Endothelial cell of umbilical vein (primary cell): ENCODE data around the gene NOD2. TPM values are rescaled to one million over a fixed set of nuclear protein-coding genes. Genes with fewer than 3 reads are reported as not detected.

ENCODE experiments used
- BruUV-seq: library from RNA; stranded (reverse); fragments of 400-500 nt; replicated peaks from 2 replicates; lab custom pipeline; 2021; lab: Mats Ljungman, UMichigan
- CTCF ChIA-PET: fragments of 300-600, 350-600 bp; sonication (Branson Sonifier 250); formaldehyde crosslinking; loops from one replicate; lab custom pipeline; 2021; ENCODE audit warnings: antibody characterized with exemption, inconsistent platforms; lab: Charles Lee
- POLR2A ChIA-PET: fragments of 300-600, 350-600 bp; sonication (Branson Sonifier 250); formaldehyde crosslinking; loops from one replicate; lab custom pipeline; 2021; ENCODE audit warnings: antibody characterized with exemption, inconsistent platforms; lab: Charles Lee
- DNase-seq: peaks from one replicate; pipeline ENCODE4 v3.0.0-alpha.2; 2011; ENCODE audit warnings: low read depth, low spot score
- FAIRE-seq: peaks from 2 replicates; lab custom pipeline; 2011; peaks lifted over from hg19 to GRCh38; lab: Jason Lieb, UNC
- H2AFZ ChIP-seq: 2 replicates; pipeline ENCODE4 v1.6.0; 2012; ENCODE audit warnings: low read depth, low read length, control low read depth, inconsistent platforms
- H3K27ac ChIP-seq: 2 replicates; pipeline ENCODE4 v1.5.1; 2011; ENCODE audit warnings: low read depth, mild to moderate bottlenecking, control low read depth, low read length, moderate library complexity; ENCODE audit not compliant: insufficient read depth
- H3K27me3 ChIP-seq, 2 experiments: 2 replicates each; pipeline versions ENCODE4 v1.6.0 to v1.6.1; 2011; ENCODE audit warnings: low read length in 2 of 2, mixed read lengths in 1 of 2; ENCODE audit not compliant: control insufficient read depth in 2 of 2, insufficient read depth in 2 of 2
- H3K36me3 ChIP-seq, 2 experiments: 2 replicates in 1 of 2; 3 replicates in 1 of 2; pipeline ENCODE4 v1.5.1; 2011; ENCODE audit warnings: low read length in 2 of 2, mild to moderate bottlenecking in 1 of 2, moderate library complexity in 1 of 2; ENCODE audit not compliant: control insufficient read depth in 2 of 2, insufficient read depth in 2 of 2; ENCODE audit errors: extremely low read depth in 1 of 2
- H3K4me1 ChIP-seq: 3 replicates; pipeline ENCODE4 v1.5.1; 2011; ENCODE audit warnings: mild to moderate bottlenecking, low read length; ENCODE audit not compliant: control insufficient read depth, insufficient read depth; ENCODE audit errors: extremely low read depth
- H3K4me2 ChIP-seq: 2 replicates; pipeline ENCODE4 v1.6.1; 2011; ENCODE audit warnings: low read length, control low read depth, mixed read lengths; ENCODE audit not compliant: insufficient read depth
- H3K4me3 ChIP-seq, 3 experiments: fragments of 200-600 bp in 1 of 3; sonication (generic), shearing (Covaris generic) in 1 of 3; replicated peaks in 1 of 3; 2 replicates each; pipeline ENCODE4 v1.5.1; 2011 to 2016; ENCODE audit warnings: control low read depth in 3 of 3, low read length in 3 of 3, mild to moderate bottlenecking in 2 of 3, inconsistent platforms in 1 of 3, low read depth in 1 of 3, moderate library complexity in 1 of 3; ENCODE audit not compliant: insufficient read depth in 1 of 3
- H3K79me2 ChIP-seq: 2 replicates; pipeline ENCODE4 v1.6.0; 2012; ENCODE audit warnings: low read length, inconsistent platforms; ENCODE audit not compliant: control insufficient read depth, insufficient read depth
- H3K9ac ChIP-seq: replicated peaks from 2 replicates; pipeline ENCODE3; 2011; ENCODE audit warnings: low read length, control low read depth; ENCODE audit not compliant: insufficient read depth; ENCODE audit errors: extremely low read depth
- H3K9me1 ChIP-seq: replicated peaks from 3 replicates; pipeline ENCODE4 v1.6.0; 2011; ENCODE audit warnings: mild to moderate bottlenecking, low read length; ENCODE audit not compliant: control insufficient read depth, insufficient read depth; ENCODE audit errors: extremely low read depth
- H3K9me3 ChIP-seq: replicated peaks from 2 replicates; pipeline ENCODE4 v1.5.1; 2012; ENCODE audit warnings: low read length, inconsistent platforms; ENCODE audit not compliant: control insufficient read depth, insufficient read depth
- H4K20me1 ChIP-seq: replicated peaks from 2 replicates; pipeline ENCODE3; 2011; ENCODE audit warnings: mild to moderate bottlenecking, low read length; ENCODE audit not compliant: control insufficient read depth, insufficient read depth; ENCODE audit errors: extremely low read depth
- CTCF ChIP-seq, 2 donors: IDR thresholded peaks; 1 replicate in 1 of 2; 2 replicates in 1 of 2; pipeline ENCODE4 v1.5.1; 2011; ENCODE audit warnings: low read length in 2 of 2, mild to moderate bottlenecking in 2 of 2, moderate library complexity in 2 of 2, control low read depth in 1 of 2, inconsistent platforms in 1 of 2, low read depth in 1 of 2; ENCODE audit not compliant: insufficient read depth in 1 of 2; ENCODE audit errors: extremely low read depth in 1 of 2
- EZH2 ChIP-seq: IDR thresholded peaks from 2 replicates; pipeline ENCODE4 v1.6.1; 2012; ENCODE audit warnings: borderline replicate concordance, low read depth, mild to moderate bottlenecking, moderate library complexity, low read length, inconsistent platforms; ENCODE audit not compliant: severe bottlenecking
- FOS ChIP-seq: IDR thresholded peaks from 2 replicates; pipeline ENCODE4 v1.6.1; 2011; ENCODE audit warnings: mild to moderate bottlenecking, low read length, moderate library complexity, borderline replicate concordance; ENCODE audit not compliant: insufficient read depth
- GATA2 ChIP-seq: IDR thresholded peaks from 2 replicates; pipeline ENCODE4 v1.7.0; 2011; ENCODE audit warnings: low read depth, mild to moderate bottlenecking, moderate library complexity, mixed read lengths, low read length; ENCODE audit not compliant: insufficient read length, insufficient read depth
- JUN ChIP-seq: IDR thresholded peaks from 2 replicates; pipeline ENCODE4 v1.6.1; 2011; ENCODE audit warnings: borderline replicate concordance, low read depth; ENCODE audit not compliant: insufficient read length, insufficient read depth
- MAX ChIP-seq: IDR thresholded peaks from 2 replicates; pipeline ENCODE4 v1.6.1; 2011; ENCODE audit not compliant: insufficient read depth, insufficient read length
- MYC ChIP-seq: IDR thresholded peaks from one replicate; pipeline ENCODE4 v1.6.1; 2011; ENCODE audit warnings: mild to moderate bottlenecking, low read depth, low read length
- POLR2A ChIP-seq: IDR thresholded peaks from 2 replicates; pipeline ENCODE4 v1.6.1; 2012; ENCODE audit warnings: low read depth, mild to moderate bottlenecking, control low read depth, low read length
- POLR2AphosphoS5 ChIP-seq: IDR thresholded peaks from 2 replicates; pipeline ENCODE4 v1.6.1; 2012; ENCODE audit warnings: low read depth, mild to moderate bottlenecking, control low read depth, low read length, moderate library complexity; ENCODE audit not compliant: insufficient read depth
- dilution Hi-C: fragments of 300-500 bp; cut with MboI; formaldehyde crosslinking; loops from one replicate; pipeline ENCODE4 v1.15.0; 2019; ENCODE audit warnings: low sequenced_read_pairs; ENCODE audit not compliant: extremely low pct_ligation_motif_present
- intact Hi-C: fragments of 100-400 bp; cut with micrococcal nuclease; formaldehyde crosslinking; loops from one replicate; pipeline ENCODE4 v1.10.0; 2022
- polyA plus RNA-seq, 4 experiments: library from polyadenylated mRNA; depleted of rRNA in 3 of 4; stranded (reverse) in 3 of 4; unstranded in 1 of 4; fragments of >200 nt; gene quantifications; 2 replicates each; pipeline versions ENCODE4 v1.2.1 to v1.2.3, GENCODE V29; 2011 to 2012; ENCODE audit warnings: missing spikeins in 1 of 4
- total RNA-seq: library from RNA; stranded (reverse); gene quantifications from 2 replicates; pipeline ENCODE4 v1.2.3, GENCODE V29; 2021

NOD2 gene
- total and polyA plus RNA-seq, 2 donors (not counting 3 experiments of a cell fraction or from before 2014, with no cell fraction given) = 0.07 to 0.58 TPM

- Histone ChIP-seq H3K9me3 (no peaks in the 10 kb centered on the region), H4K20me1 (no peaks in the 10 kb centered on the region), H3K79me2 (no peaks in the 10 kb centered on the region), H3K9ac (no peak overlapping the region), H3K27me3 (no peaks in the 10 kb centered on the region), H2AFZ (no peak overlapping the region), H3K36me3 (peaks cover 0 to 3% of the 10 kb centered on the region in 2 experiments), H3K9me1 (no peaks in the 10 kb centered on the region), H3K4me2 (no peak overlapping the region), H3K4me1 (no peaks in the 10 kb centered on the region), H3K4me3 (no peak overlapping the region), H3K27ac (no peak overlapping the region)
- CTCF ChIA-PET = interaction anchor here (1.1 kb wide), 1 partner anchor 55 kb away, joined by 5 read pairs; no protein-coding TSS in a partner anchor
- intact Hi-C loops = no loop called here
- no peak for FAIRE-seq
- DNase-seq = no peak
- dilution Hi-C loops = no loop called here
- POLR2A ChIA-PET = no interaction called here
- TF ChIP-seq FOS (no peak), CTCF (IDR thresholded peaks at IDR 0.05; ENCODE audit: extremely low read depth in 1 of 2, insufficient read depth in 1 of 2, low read depth in 1 of 2, low read length in 2 of 2) (no peak), EZH2 (no peak), MAX (no peak), POLR2AphosphoS5 (no peak), POLR2A (no peak), JUN (no peak), MYC (no peak), GATA2 (no peak)
- BruUV-seq = no TSS peak
Measured at GRCh38 chr16:50751528-50751927, 58.1 kb downstream of the NOD2 start.
